Calu3 (cell line): Measurements from ENCODE around the gene ZSCAN23. TPM values are rescaled to one million over a fixed set of nuclear protein-coding genes. Genes with fewer than 3 reads are reported as not detected.
"Not testable (repeated sequence)": the region's sequence is repeated elsewhere in the genome, so short reads cannot be mapped to it uniquely, and the experiment has no call there.

ENCODE experiments used
- BruUV-seq: library from RNA; stranded (reverse); fragments of 400-500 nt; replicated peaks from 2 replicates; lab custom pipeline; 2021; lab: Mats Ljungman, UMichigan
- CTCF ChIA-PET: fragments of 300-600 bp; sonication (Branson Sonifier 250); formaldehyde crosslinking; loops from one replicate; lab custom pipeline; 2022; ENCODE audit warnings: antibody characterized with exemption; lab: Charles Lee
- DNase-seq: peaks from one replicate; pipeline ENCODE4 v3.0.0; 2022
- H3K27ac Mint-ChIP-seq: one replicate; pipeline ENCODE4 v1.8.0; 2022; ENCODE audit warnings: mixed read lengths; ENCODE audit not compliant: unreplicated experiment
- H3K27me3 Mint-ChIP-seq: one replicate; pipeline ENCODE4 v1.8.0; 2022; ENCODE audit warnings: mixed read lengths; ENCODE audit not compliant: unreplicated experiment
- H3K36me3 Mint-ChIP-seq: one replicate; pipeline ENCODE4 v1.8.0; 2022; ENCODE audit warnings: mild to moderate bottlenecking, moderate library complexity, mixed read lengths; ENCODE audit not compliant: insufficient read depth, unreplicated experiment
- H3K4me1 Mint-ChIP-seq: one replicate; pipeline ENCODE4 v1.8.0; 2022; ENCODE audit warnings: mild to moderate bottlenecking, low read depth, mixed read lengths; ENCODE audit not compliant: unreplicated experiment
- H3K4me3 Mint-ChIP-seq: one replicate; pipeline ENCODE4 v1.8.0; 2022; ENCODE audit warnings: mild to moderate bottlenecking, low read depth, moderate library complexity, mixed read lengths; ENCODE audit not compliant: unreplicated experiment
- H3K9me3 Mint-ChIP-seq: one replicate; pipeline ENCODE4 v1.8.0; 2022; ENCODE audit warnings: low read depth, mixed read lengths; ENCODE audit not compliant: unreplicated experiment
- CTCF ChIP-seq: fragments of 200-600 bp; IDR thresholded peaks from one replicate; pipeline ENCODE4 v1.8.0; 2022; ENCODE audit warnings: antibody characterized with exemption; ENCODE audit not compliant: unreplicated experiment
- intact Hi-C: fragments of 100-400 bp; cut with micrococcal nuclease; formaldehyde crosslinking; loops from one replicate; pipeline ENCODE4 v1.10.0; 2022; ENCODE audit not compliant: unreplicated experiment
- total RNA-seq: library from RNA; stranded (reverse); gene quantifications from 2 replicates; pipeline ENCODE4 v1.2.3, GENCODE V29; 2022

Gene ZSCAN23
- total RNA-seq, 1 experiment from 2014 or later: 1.8 TPM

- no peak for DNase-seq
These were observed 42.2 kb upstream of the ZSCAN23 start for GRCh38 chr6:28485482-28485881.

GRCh38 chr6:28480253-28480932, 37.1 kb upstream of the ZSCAN23 start:
- DNase-seq: no peak
- H3K4me3 Mint-ChIP-seq: no peak overlapping the region
- no peaks in the 10 kb centered on the region for H3K36me3 Mint-ChIP-seq
- H3K9me3 Mint-ChIP-seq: no peaks in the 10 kb centered on the region
- peaks cover 61% of the 10 kb centered on the region for H3K27me3 Mint-ChIP-seq
- CTCF ChIA-PET: no interaction called here
- BruUV-seq: no TSS peak
- H3K4me1 Mint-ChIP-seq: no peaks in the 10 kb centered on the region
- no peak for TF ChIP-seq CTCF
- intact Hi-C loops: no loop called here
- H3K27ac Mint-ChIP-seq: no peak overlapping the region

More at GRCh38 chr6:28485482-28485881, 42.2 kb upstream of the ZSCAN23 start:
- Mint-ChIP-seq H3K27ac (no peak overlapping the region), H3K4me3 (no peak overlapping the region), H3K9me3 (no peaks in the 10 kb centered on the region), H3K4me1 (no peaks in the 10 kb centered on the region), H3K36me3 (no peaks in the 10 kb centered on the region), H3K27me3 (peaks cover 52% of the 10 kb centered on the region)
- no peak for TF ChIP-seq CTCF
- no TSS peak for BruUV-seq
- CTCF ChIA-PET: no interaction called here
- intact Hi-C loops: no loop called here

- H3K9me3 Mint-ChIP-seq: no peaks in the 10 kb centered on the region
- H3K27ac Mint-ChIP-seq: no peak overlapping the region
- BruUV-seq: no TSS peak
- H3K4me1 Mint-ChIP-seq: no peaks in the 10 kb centered on the region
- intact Hi-C loops: no loop called here
- H3K36me3 Mint-ChIP-seq: peaks cover 10% of the 10 kb centered on the region
- CTCF ChIA-PET: no interaction called here
- no peak overlapping the region for H3K4me3 Mint-ChIP-seq
- H3K27me3 Mint-ChIP-seq: peaks cover 61% of the 10 kb centered on the region
- no peak for DNase-seq
- no peak for TF ChIP-seq CTCF
These were observed 35.2 kb upstream of the ZSCAN23 start for GRCh38 chr6:28478518-28478917.

GRCh38 chr6:28474441-28475219, 31.3 kb upstream of the ZSCAN23 start:
- DNase-seq: peak; percentile 47
- CTCF ChIA-PET: no interaction called here
- no peak for TF ChIP-seq CTCF
- intact Hi-C loops: loop anchor here (5.0 kb wide), 1 partner anchor 722 kb away; no protein-coding TSS in a partner anchor
- BruUV-seq: no TSS peak
- Mint-ChIP-seq H3K4me3 (peak overlapping the region; percentile 31), H3K27ac (peak overlapping the region; percentile 78), H3K4me1 (no peaks in the 10 kb centered on the region), H3K9me3 (peaks cover 3% of the 10 kb centered on the region), H3K27me3 (peaks cover 22% of the 10 kb centered on the region), H3K36me3 (peaks cover 10% of the 10 kb centered on the region)

- peaks cover 22% of the 10 kb centered on the region for H3K27me3 Mint-ChIP-seq
- CTCF ChIA-PET: interaction anchor here (0.5 kb wide), 1 partner anchor 805 kb away, joined by 4 read pairs; no protein-coding TSS in a partner anchor
- intact Hi-C loops, H3K4me3 Mint-ChIP-seq, BruUV-seq, H3K4me1 Mint-ChIP-seq, H3K9me3 Mint-ChIP-seq, H3K36me3 Mint-ChIP-seq, H3K27ac Mint-ChIP-seq, DNase-seq: not testable (repeated sequence)
These were observed 26.0 kb upstream of the ZSCAN23 start for GRCh38 chr6:28469153-28469745.
